ENCODE results near the gene STAT6. TPM values are rescaled to one million over a fixed set of nuclear protein-coding genes. Genes with fewer than 3 reads are reported as not detected.

STAT6 gene
- total RNA-seq, 1 donor from 2014 or later = 12.9 TPM

DNA sequence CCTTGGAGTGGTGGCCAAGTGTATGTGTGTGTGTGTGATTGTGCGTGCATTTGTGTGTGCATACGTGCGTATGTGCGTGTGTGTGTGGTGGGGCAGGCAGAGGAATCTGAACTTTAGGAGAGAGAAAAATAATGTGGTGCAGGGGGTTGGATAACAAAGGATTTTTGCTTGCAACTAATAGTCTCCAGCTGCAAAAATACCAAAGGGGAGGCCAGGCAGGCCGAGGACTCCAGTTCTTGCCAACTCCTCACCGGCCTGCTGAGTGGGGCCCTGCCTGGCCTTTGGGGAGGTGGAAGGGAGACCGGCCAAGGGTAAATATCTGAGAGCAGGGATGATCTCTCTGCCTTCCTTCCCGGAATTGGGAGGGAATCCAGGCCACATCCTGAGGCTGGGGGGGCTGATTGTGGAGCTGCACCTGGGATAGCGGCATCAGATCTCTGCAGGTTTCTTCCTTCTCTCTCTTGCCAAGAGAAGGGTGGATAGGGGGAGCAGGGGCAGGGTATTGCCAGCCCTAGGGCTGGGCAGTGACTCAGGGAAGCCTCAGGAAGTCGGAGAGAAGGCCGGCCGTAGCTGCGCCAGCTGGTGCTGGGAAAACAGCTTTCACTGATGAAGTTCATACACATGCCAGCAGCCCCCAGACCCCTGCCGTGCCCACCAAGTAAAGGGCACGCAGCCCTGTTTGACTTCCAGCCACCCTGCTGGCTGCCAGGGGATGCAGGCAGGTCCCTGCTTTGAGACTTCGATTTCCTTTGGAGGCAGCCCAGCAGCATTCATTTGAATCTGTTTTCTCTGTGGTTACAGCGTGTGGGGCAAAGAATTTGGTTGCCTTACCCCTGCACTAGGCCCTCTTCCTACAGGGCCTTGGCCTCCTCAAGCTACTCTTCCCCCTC is 40.8 kb upstream of the STAT6 start:
- H3K9ac ChIP-seq = no peak overlapping the region

DNA sequence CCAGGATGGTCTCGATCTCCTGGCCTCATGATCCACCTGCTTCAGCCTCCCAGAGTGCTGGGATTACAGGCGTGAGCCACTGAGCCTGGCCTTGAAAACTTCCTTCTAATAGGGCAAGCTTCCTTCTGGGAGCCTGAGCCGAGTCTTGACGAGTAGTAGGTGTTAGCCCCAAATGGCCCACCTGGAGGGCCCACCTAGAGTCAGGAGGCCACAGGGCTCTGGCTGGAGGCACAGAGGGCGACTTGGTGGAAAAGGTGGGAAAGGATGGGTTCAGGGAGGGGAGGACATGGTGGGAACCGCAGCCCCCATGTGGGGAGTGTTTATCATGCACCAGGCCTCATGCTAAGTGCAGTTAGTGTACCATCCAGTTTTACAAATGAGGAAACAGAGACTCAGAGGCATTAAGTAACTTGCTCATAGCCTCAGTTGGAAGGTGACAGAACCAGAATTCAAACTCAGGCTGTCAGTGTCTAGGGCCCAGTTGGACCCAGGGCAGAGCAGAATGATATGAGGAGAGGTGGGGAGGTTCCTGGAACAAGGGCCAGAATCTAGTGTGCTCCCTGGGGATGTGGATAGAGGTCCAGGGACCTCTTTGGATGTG is 39.3 kb upstream of the STAT6 start:
- H3K27me3 Mint-ChIP-seq (ENCODE audit: insufficient read depth, low read depth) = peaks cover 2% of the 10 kb centered on the region
- H3K27ac Mint-ChIP-seq = no peak overlapping the region
- H3K4me1 Mint-ChIP-seq = peaks cover 29% of the 10 kb centered on the region
- Histone ChIP-seq H3K27me3 (no peaks in the 10 kb centered on the region), H3K27ac (no peak overlapping the region), H3F3A (ENCODE audit: low read depth) (no peaks in the 10 kb centered on the region), H3K4me2 (no peak overlapping the region), H3K36me3 (no peaks in the 10 kb centered on the region), H4K20me1 (ENCODE audit: low read depth) (peaks cover 59% of the 10 kb centered on the region), H3K9me3 (ENCODE audit: low read depth) (no peaks in the 10 kb centered on the region), H3K9ac (no peak overlapping the region), H3K79me2 (ENCODE audit: low read depth) (no peaks in the 10 kb centered on the region), H3K4me3 (no peak overlapping the region), H3K4me1 (no peaks in the 10 kb centered on the region), H2AFZ (replicated peaks) (no peak overlapping the region)
- H3K9me3 Mint-ChIP-seq = no peaks in the 10 kb centered on the region
- peaks cover 31% of the 10 kb centered on the region for H3K36me3 Mint-ChIP-seq
- H3K4me3 Mint-ChIP-seq = no peak overlapping the region
- TF ChIP-seq, protein P1, sequence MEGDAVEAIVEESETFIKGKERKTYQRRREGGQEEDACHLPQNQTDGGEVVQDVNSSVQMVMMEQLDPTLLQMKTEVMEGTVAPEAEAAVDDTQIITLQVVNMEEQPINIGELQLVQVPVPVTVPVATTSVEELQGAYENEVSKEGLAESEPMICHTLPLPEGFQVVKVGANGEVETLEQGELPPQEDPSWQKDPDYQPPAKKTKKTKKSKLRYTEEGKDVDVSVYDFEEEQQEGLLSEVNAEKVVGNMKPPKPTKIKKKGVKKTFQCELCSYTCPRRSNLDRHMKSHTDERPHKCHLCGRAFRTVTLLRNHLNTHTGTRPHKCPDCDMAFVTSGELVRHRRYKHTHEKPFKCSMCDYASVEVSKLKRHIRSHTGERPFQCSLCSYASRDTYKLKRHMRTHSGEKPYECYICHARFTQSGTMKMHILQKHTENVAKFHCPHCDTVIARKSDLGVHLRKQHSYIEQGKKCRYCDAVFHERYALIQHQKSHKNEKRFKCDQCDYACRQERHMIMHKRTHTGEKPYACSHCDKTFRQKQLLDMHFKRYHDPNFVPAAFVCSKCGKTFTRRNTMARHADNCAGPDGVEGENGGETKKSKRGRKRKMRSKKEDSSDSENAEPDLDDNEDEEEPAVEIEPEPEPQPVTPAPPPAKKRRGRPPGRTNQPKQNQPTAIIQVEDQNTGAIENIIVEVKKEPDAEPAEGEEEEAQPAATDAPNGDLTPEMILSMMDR (IDR thresholded peaks at IDR 0.05) = no peak
- no peak for TF ChIP-seq EZH2phosphoT487 (IDR thresholded peaks at IDR 0.05)
- no peak for TF ChIP-seq EZH2 (IDR thresholded peaks at IDR 0.05)
- DNase-seq (ENCODE audit: low spot score) = no peak

More for the DNA sequence above, 40.8 kb upstream of the STAT6 start:
- no peaks in the 10 kb centered on the region for H3F3A ChIP-seq (ENCODE audit: low read depth)
- DNase-seq (ENCODE audit: low spot score) = no peak
- no peak overlapping the region for H3K4me3 ChIP-seq
- no peaks in the 10 kb centered on the region for H3K36me3 ChIP-seq
- TF ChIP-seq EZH2phosphoT487 (IDR thresholded peaks at IDR 0.05) = no peak
- no peak for TF ChIP-seq EZH2 (IDR thresholded peaks at IDR 0.05)
- TF ChIP-seq, protein P1 (IDR thresholded peaks at IDR 0.05) = no peak
- H4K20me1 ChIP-seq (ENCODE audit: low read depth) = peaks cover 44% of the 10 kb centered on the region
- H3K27ac Mint-ChIP-seq = no peak overlapping the region
- H3K9me3 Mint-ChIP-seq = no peaks in the 10 kb centered on the region
- H3K79me2 ChIP-seq (ENCODE audit: low read depth) = no peaks in the 10 kb centered on the region
- no peak overlapping the region for H3K4me2 ChIP-seq
- no peaks in the 10 kb centered on the region for H3K9me3 ChIP-seq (ENCODE audit: low read depth)
- H3K4me3 Mint-ChIP-seq = no peak overlapping the region
- no peaks in the 10 kb centered on the region for H3K27me3 ChIP-seq
- no peaks in the 10 kb centered on the region for H3K4me1 ChIP-seq
- no peak overlapping the region for H2AFZ ChIP-seq (replicated peaks)
- peaks cover 18% of the 10 kb centered on the region for H3K4me1 Mint-ChIP-seq
- H3K27me3 Mint-ChIP-seq (ENCODE audit: insufficient read depth, low read depth) = peaks cover 2% of the 10 kb centered on the region
- H3K27ac ChIP-seq = no peak overlapping the region
- H3K36me3 Mint-ChIP-seq = peaks cover 32% of the 10 kb centered on the region

DNA sequence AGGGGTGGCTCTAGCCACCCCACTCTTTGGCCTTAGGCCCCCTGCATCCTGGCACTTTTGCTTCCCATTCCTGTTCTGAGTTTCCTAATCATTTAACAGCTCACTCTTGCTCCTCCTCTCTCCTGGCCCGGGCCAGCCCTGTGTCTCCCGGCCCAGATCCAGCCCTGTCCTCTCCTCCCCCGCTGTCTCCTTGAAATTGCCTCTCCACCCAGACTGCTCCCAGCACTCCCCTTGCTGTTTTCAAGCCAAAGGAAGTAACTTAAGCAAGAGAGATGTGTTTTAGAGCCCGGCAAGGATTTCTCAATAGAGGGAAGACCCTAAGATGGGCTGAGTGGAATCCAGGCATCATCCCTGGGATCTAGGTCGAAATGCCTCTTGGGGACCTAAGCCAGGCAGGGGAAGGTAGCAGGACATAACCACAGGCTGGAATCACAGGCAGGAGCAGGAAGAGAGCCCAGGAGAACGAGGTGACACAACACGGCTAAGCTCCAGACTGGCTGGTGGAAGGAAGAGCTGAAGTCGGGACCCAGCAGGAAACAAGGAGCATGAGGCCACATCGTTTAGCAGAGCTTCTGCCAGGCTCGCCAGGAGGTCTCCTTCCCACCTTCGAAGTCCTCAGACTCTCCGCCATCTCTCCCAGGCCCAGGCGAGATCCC is 38.2 kb upstream of the STAT6 start:
- Histone ChIP-seq H3K27ac (no peak overlapping the region), H3K36me3 (no peaks in the 10 kb centered on the region), H4K20me1 (ENCODE audit: low read depth) (peaks cover 62% of the 10 kb centered on the region), H3K4me3 (no peak overlapping the region), H3F3A (ENCODE audit: low read depth) (no peaks in the 10 kb centered on the region), H3K4me2 (no peak overlapping the region), H3K9me3 (ENCODE audit: low read depth) (no peaks in the 10 kb centered on the region), H2AFZ (replicated peaks) (no peak overlapping the region), H3K27me3 (no peaks in the 10 kb centered on the region), H3K4me1 (no peaks in the 10 kb centered on the region), H3K9ac (no peak overlapping the region), H3K79me2 (ENCODE audit: low read depth) (no peaks in the 10 kb centered on the region)
- no peak for DNase-seq (ENCODE audit: low spot score)
- Mint-ChIP-seq H3K27me3 (ENCODE audit: insufficient read depth, low read depth) (peaks cover 2% of the 10 kb centered on the region), H3K36me3 (peaks cover 27% of the 10 kb centered on the region), H3K4me3 (no peak overlapping the region), H3K27ac (no peak overlapping the region), H3K9me3 (no peaks in the 10 kb centered on the region), H3K4me1 (peaks cover 29% of the 10 kb centered on the region)
- no peak for TF ChIP-seq EZH2phosphoT487 (IDR thresholded peaks at IDR 0.05)
- TF ChIP-seq, protein P1 (IDR thresholded peaks at IDR 0.05) = no peak
- no peak for TF ChIP-seq EZH2 (IDR thresholded peaks at IDR 0.05)

All from neural progenitor cell (in vitro differentiated cells).